Gastroesophageal sphincter (tissue), 3 donors: ENCODE measurements around the gene CDC42BPA.

Experiments
- CTCF ChIP-seq, 4 experiments: fragments of 200-600 bp in 2 of 4; fragments of 450-650 bp in 2 of 4; sonication (generic) in 1 of 4; IDR thresholded peaks; one replicate each; pipeline ENCODE4 v1.5.1; 2017 to 2019; ENCODE audit warnings: antibody characterized with exemption in 4 of 4, mild to moderate bottlenecking in 2 of 4, moderate library complexity in 2 of 4
- EP300 ChIP-seq: sonication (generic); formaldehyde crosslinking; IDR thresholded peaks from one replicate; pipeline ENCODE4 v1.6.1; 2017; ENCODE audit warnings: antibody characterized with exemption, mild to moderate bottlenecking
- POLR2A ChIP-seq, 2 donors: fragments of 450-650 bp; IDR thresholded peaks; one replicate each; pipeline ENCODE4 v1.6.1; 2017; ENCODE audit warnings: antibody characterized with exemption in 2 of 2, mild to moderate bottlenecking in 2 of 2, moderate library complexity in 1 of 2
- POLR2AphosphoS5 ChIP-seq: sonication (generic); formaldehyde crosslinking; IDR thresholded peaks from one replicate; pipeline ENCODE4 v1.6.1; 2017; ENCODE audit warnings: antibody characterized with exemption

GRCh38 chr1:227131193-227131592 is 187.1 kb downstream of the CDC42BPA start:
- peak; percentile 14 to 52 (median 48) for TF ChIP-seq CTCF (IDR thresholded peaks at IDR 0.05)
- TF ChIP-seq EP300, result no peak
- TF ChIP-seq POLR2A (IDR thresholded peaks at IDR 0.05), result no peak
- TF ChIP-seq POLR2AphosphoS5, result no peak
